Upper lobe of left lung (tissue), 4 donors: Measurements from ENCODE around the gene LENEP.

Experiments
- CTCF ChIP-seq, 6 experiments: fragments of 450-650 bp in 4 of 6; fragments of 200-600 bp in 2 of 6; sonication (generic) in 2 of 6; IDR thresholded peaks; one replicate each; pipeline ENCODE4 v1.5.1; 2016 to 2019; ENCODE audit warnings: antibody characterized with exemption in 6 of 6
- EP300 ChIP-seq, 4 donors: sonication (generic); formaldehyde crosslinking; IDR thresholded peaks; one replicate each; pipeline ENCODE4 v1.5.1; 2017; ENCODE audit warnings: antibody characterized with exemption in 4 of 4, control low read depth in 2 of 4
- POLR2A ChIP-seq, 4 donors: fragments of 450-650 bp; IDR thresholded peaks; one replicate each; pipeline ENCODE4 v1.5.1; 2016 to 2017; ENCODE audit warnings: antibody characterized with exemption in 4 of 4, mild to moderate bottlenecking in 2 of 4
- POLR2AphosphoS5 ChIP-seq, 2 donors: sonication (generic); formaldehyde crosslinking; IDR thresholded peaks; one replicate each; pipeline ENCODE4 v1.5.1; 2017; ENCODE audit warnings: antibody characterized with exemption in 2 of 2

DNA sequence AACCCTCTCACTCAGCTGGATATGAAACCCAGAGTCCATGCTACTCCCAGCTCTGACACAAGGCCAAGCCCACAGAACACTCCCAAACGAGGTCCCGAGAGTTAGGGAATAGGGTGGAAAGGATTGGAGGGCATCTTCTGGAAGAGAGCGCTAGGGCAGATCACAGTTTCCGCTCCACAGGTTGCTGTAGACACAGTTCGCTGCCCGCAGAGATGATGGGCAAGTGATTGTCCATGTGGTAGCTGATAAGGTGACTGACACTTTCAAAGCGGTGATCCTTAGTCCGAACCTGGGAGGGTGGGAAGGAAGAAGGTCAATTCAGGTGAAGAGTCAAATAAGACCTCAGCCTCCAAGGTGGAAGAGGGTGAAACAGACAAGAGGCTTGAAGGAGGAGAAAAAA, 29.7 kb upstream of the LENEP start:
- TF ChIP-seq POLR2A (IDR thresholded peaks at IDR 0.05), result no peak
- no peak for TF ChIP-seq EP300 (IDR thresholded peaks at IDR 0.05)
- TF ChIP-seq CTCF (IDR thresholded peaks at IDR 0.05), result no peak
- TF ChIP-seq POLR2AphosphoS5 (IDR thresholded peaks at IDR 0.05), result no peak
